HEK293 (cell line): ENCODE data around the gene FNIP1.

Source experiments
- GLI4 ChIP-seq: fragments of 450-650 bp; formaldehyde crosslinking; IDR thresholded peaks from 2 replicates; pipeline ENCODE4 v1.5.1; 2016; ENCODE audit warnings: missing biosample characterization, missing genetic modification characterization
- KLF16 ChIP-seq: fragments of 450-650 bp; formaldehyde crosslinking; IDR thresholded peaks from 2 replicates; pipeline ENCODE4 v1.5.1; 2017; ENCODE audit warnings: missing biosample characterization, missing genetic modification characterization
- PRDM10 ChIP-seq: fragments of 450-650 bp; formaldehyde crosslinking; IDR thresholded peaks from 2 replicates; pipeline ENCODE4 v1.5.1; 2016; ENCODE audit warnings: missing biosample characterization, missing genetic modification characterization
- PRDM6 ChIP-seq: fragments of 450-650 bp; formaldehyde crosslinking; IDR thresholded peaks from 2 replicates; pipeline ENCODE4 v1.5.1; 2017; ENCODE audit warnings: missing biosample characterization, missing genetic modification characterization
- SCRT1 ChIP-seq: fragments of 450-650 bp; formaldehyde crosslinking; IDR thresholded peaks from 2 replicates; pipeline ENCODE4 v1.5.1; 2016; ENCODE audit warnings: missing biosample characterization, missing genetic modification characterization, borderline replicate concordance
- ZBTB10 ChIP-seq: fragments of 450-650 bp; formaldehyde crosslinking; IDR thresholded peaks from 2 replicates; pipeline ENCODE4 v1.5.1; 2016; ENCODE audit warnings: missing biosample characterization, missing genetic modification characterization
- ZBTB26 ChIP-seq: fragments of 450-650 bp; formaldehyde crosslinking; optimal IDR thresholded peaks from 2 replicates; pipeline ENCODE3; 2016; ENCODE audit warnings: missing biosample characterization, mild to moderate bottlenecking, missing genetic modification characterization
- ZBTB7A ChIP-seq: fragments of 450-650 bp; formaldehyde crosslinking; IDR thresholded peaks from 2 replicates; pipeline ENCODE4 v1.5.1; 2016; ENCODE audit warnings: low read depth, missing biosample characterization, missing genetic modification characterization
- ZFHX2 ChIP-seq: fragments of 450-650 bp; formaldehyde crosslinking; conservative IDR thresholded peaks from 2 replicates; pipeline ENCODE4 v1.5.1; 2016; ENCODE audit warnings: missing biosample characterization, missing genetic modification characterization
- ZFP41 ChIP-seq: fragments of 450-650 bp; formaldehyde crosslinking; IDR thresholded peaks from 2 replicates; pipeline ENCODE4 v1.5.1; 2016; ENCODE audit warnings: missing biosample characterization, missing genetic modification characterization, borderline replicate concordance
- ZNF138 ChIP-seq: fragments of 450-650 bp; formaldehyde crosslinking; IDR thresholded peaks from 2 replicates; pipeline ENCODE4 v1.5.1; 2016; ENCODE audit warnings: missing biosample characterization, missing genetic modification characterization, borderline replicate concordance
- ZNF16 ChIP-seq: fragments of 450-650 bp; formaldehyde crosslinking; IDR thresholded peaks from 2 replicates; pipeline ENCODE4 v1.5.1; 2016; ENCODE audit warnings: low read depth, missing biosample characterization, missing genetic modification characterization
- ZNF184 ChIP-seq: fragments of 450-650 bp; IDR thresholded peaks from 2 replicates; pipeline ENCODE4 v1.5.1; 2018; ENCODE audit warnings: missing biosample characterization, mild to moderate bottlenecking, missing genetic modification characterization
- ZNF19 ChIP-seq: fragments of 450-650 bp; formaldehyde crosslinking; IDR thresholded peaks from 2 replicates; pipeline ENCODE4; 2016; ENCODE audit warnings: missing biosample characterization, missing genetic modification characterization, low read depth
- ZNF214 ChIP-seq: fragments of 450-650 bp; formaldehyde crosslinking; IDR thresholded peaks from 2 replicates; pipeline ENCODE4 v1.5.1; 2017; ENCODE audit warnings: missing biosample characterization, mild to moderate bottlenecking, missing genetic modification characterization, borderline replicate concordance
- ZNF335 ChIP-seq: fragments of 450-650 bp; formaldehyde crosslinking; conservative IDR thresholded peaks from 2 replicates; pipeline ENCODE4 v1.5.1; 2016; ENCODE audit warnings: missing biosample characterization, missing genetic modification characterization
- ZNF518A ChIP-seq: fragments of 450-650 bp; formaldehyde crosslinking; conservative IDR thresholded peaks from 2 replicates; pipeline ENCODE4 v1.5.1; 2016; ENCODE audit warnings: low read depth, missing biosample characterization, missing genetic modification characterization
- ZNF596 ChIP-seq: fragments of 450-650 bp; IDR thresholded peaks from 2 replicates; pipeline ENCODE4 v1.5.0; 2018; ENCODE audit warnings: missing biosample characterization, mild to moderate bottlenecking, missing genetic modification characterization, moderate library complexity
- ZNF629 ChIP-seq: fragments of 450-650 bp; formaldehyde crosslinking; IDR thresholded peaks from 2 replicates; pipeline ENCODE4 v1.5.1; 2017; ENCODE audit warnings: missing biosample characterization, missing genetic modification characterization
- ZNF654 ChIP-seq: fragments of 450-650 bp; formaldehyde crosslinking; IDR thresholded peaks from 2 replicates; pipeline ENCODE4 v1.5.1; 2016; ENCODE audit warnings: low read depth, missing biosample characterization, missing genetic modification characterization
- ZNF76 ChIP-seq: fragments of 450-650 bp; formaldehyde crosslinking; IDR thresholded peaks from 2 replicates; pipeline ENCODE4; 2016; ENCODE audit warnings: low read depth, missing biosample characterization, missing genetic modification characterization, borderline replicate concordance
- ZNF785 ChIP-seq: fragments of 450-650 bp; formaldehyde crosslinking; IDR thresholded peaks from 2 replicates; pipeline ENCODE4 v1.5.1; 2016; ENCODE audit warnings: missing biosample characterization, missing genetic modification characterization
- ZNF837 ChIP-seq: fragments of 450-650 bp; formaldehyde crosslinking; IDR thresholded peaks from 2 replicates; pipeline ENCODE4 v1.5.1; 2016; ENCODE audit warnings: missing biosample characterization, missing genetic modification characterization

Gene FNIP1

GRCh38 chr5:131634996-131635683 is 161.7 kb downstream of the FNIP1 start, which contains the start of gene RAPGEF6 (continued):
- TF ChIP-seq PRDM10 (tag by site-specific recombination) (peak; percentile 84), ZFP41 (tag by site-specific recombination) (no peak), ZBTB10 (tag by site-specific recombination) (no peak), ZBTB7A (tag by site-specific recombination) (no peak), ZNF654 (tag by site-specific recombination) (no peak), ZNF785 (tag by site-specific recombination) (peak; percentile 90), ZNF518A (tag by site-specific recombination) (peak; percentile 71; the same call in 1 of the 2 replicates), ZNF837 (no peak), PRDM6 (tag by site-specific recombination) (no peak), ZNF335 (peak; percentile 89), GLI4 (tag by site-specific recombination) (no peak), ZNF629 (tag by site-specific recombination) (peak; percentile 93), ZFHX2 (tag by site-specific recombination) (peak; percentile 96), ZNF16 (no peak), ZBTB26 (peak; percentile 83), SCRT1 (tag by site-specific recombination) (no peak), ZNF19 (no peak), ZNF184 (tag by site-specific recombination) (no peak), ZNF138 (tag by site-specific recombination) (no peak), ZNF214 (tag by site-specific recombination) (no peak), KLF16 (tag by site-specific recombination) (0 out of 2 replicates have a peak, but pooled peaks have one; percentile 31), ZNF596 (tag by site-specific recombination) (no peak), ZNF76 (peak; percentile 6; the same call in 1 of the 2 replicates)
